Stimulated activated naive CD8-positive, alpha-beta T cell treated with anti-CD3 and anti-CD28 coated beads, Interleukin-15, Interleukin-2, amounts not matched to agents 100 U/mL and 50 U/mL, for 24 hours (primary cell): ENCODE data around the gene VEZF1.
"Not testable (repeated sequence)": the region's sequence is repeated elsewhere in the genome, so short reads cannot be mapped to it uniquely, and the experiment has no call there.

Experiments used
- ATAC-seq: fragments of 150-1000 bp; cut with Tn5 transposase; one replicate; pipeline ENCODE4 v1.10.0; 2021
- DNase-seq: peaks from one replicate; pipeline ENCODE4 v3.0.0; 2021

The VEZF1 gene

DNA sequence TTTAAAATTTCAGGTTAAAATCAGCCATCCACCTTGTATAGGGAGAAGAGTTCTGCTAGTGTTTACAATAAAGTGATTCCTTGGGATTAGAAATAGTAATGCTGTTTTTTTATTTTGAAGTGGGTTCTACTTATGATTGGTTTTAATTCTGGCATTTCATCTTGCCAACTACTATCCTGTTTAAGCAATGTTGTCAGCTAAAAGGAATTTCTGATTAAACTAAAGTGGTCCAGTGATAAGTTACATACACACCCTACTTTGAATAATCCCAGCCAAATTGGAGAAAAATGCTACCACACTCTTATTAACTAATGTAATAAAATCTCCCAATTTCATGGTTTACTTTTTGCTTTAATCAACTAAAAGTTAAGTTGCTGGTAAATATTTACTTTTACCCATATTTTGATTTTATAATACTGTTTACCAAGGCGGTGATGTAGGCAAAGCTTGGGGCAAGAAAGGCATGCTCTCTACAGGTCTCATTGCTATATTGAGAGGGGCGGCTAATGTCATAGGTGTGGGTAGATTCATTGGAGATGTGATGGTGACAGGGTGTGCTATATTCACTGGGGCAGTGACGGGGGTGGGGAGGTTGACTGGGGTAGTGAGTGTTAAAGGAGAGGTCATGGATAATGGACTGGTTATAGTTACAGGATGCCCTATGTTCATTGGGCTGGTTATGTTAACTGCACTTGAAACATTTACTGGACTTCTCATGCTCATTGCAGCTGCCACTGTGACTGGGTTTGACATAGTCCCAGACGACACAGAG, 13.8 kb downstream of the VEZF1 start:
- ATAC-seq, DNase-seq: not testable (repeated sequence)

DNA sequence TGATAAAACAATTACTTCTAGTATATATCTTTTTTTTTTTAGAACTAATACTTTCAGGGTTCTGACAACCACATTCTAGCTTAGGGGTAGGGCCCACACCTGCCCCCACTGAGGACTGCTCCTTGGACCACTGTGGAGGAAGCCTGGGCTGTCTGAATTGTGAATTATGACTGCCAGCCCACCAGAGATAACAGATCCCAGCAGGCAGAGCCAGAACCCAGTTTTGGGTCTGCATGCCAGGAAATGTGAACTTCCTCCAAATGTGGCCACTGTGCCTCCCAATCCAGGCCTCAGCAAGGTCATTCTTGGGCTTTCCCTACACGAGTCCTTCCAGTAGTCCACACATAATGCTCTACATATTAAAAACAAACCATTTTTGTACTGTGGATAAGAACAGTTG, 15.9 kb downstream of the VEZF1 start:
- no peak for DNase-seq
- no peak for ATAC-seq

DNA sequence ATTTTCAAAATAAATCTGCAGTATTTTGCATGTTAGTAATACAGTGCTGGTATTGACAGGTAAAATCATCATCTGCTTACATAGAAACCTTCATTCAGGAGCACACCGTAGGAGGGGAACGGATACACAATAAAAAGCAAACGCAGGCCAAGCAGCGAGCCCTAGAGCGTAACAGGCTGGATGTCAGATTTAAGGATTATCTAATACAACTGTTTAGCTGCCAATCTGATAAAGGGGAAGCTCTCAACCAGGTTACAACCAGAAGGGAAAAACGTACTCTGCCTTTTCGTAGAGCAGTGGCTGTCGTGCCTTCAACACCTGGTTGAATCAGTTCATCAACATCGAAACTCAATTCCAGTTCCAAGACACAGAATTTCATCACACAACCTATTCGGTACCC, 16.5 kb downstream of the VEZF1 start:
- DNase-seq (no peak), ATAC-seq (no peak)

DNA sequence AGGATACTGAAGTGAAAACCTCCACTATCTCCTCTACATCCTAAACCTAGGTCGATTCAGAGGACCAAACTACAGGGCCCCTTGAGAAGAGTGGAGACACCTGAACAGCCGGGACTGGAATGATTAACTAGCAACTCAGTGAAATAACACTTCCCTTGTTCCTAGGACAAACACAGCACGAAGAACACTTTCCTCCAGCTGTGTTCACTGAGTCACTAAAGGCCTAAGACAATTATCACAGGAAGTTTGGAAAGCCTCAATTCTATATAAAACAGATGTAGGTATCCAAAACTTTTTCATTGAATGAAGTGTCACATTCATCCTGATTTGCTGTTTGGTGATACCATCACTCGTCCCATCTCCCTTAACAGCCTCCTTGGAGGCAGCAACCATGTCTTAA, 17.3 kb downstream of the VEZF1 start:
- DNase-seq (no peak), ATAC-seq (no peak)

DNA sequence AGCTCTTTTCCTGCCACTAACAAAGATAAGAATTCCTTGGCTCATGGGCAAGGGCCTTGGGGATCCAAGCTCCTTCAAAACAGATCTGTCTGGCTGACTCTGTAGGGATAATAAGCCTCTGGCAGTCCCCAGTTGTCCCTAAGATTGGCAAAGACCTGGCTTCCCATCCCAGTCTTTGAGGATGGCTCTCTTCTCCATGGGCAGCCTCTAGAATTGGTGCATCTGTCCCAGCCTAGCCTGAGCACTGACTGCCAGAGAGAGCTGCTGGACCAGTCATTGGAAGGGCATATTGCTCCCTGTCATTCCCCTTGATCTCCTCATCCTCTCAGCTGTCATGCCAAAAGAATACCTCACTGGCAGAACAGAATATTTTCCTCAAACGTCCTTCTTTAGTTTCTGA, 19.6 kb downstream of the VEZF1 start:
- DNase-seq (no peak), ATAC-seq (no peak)

DNA sequence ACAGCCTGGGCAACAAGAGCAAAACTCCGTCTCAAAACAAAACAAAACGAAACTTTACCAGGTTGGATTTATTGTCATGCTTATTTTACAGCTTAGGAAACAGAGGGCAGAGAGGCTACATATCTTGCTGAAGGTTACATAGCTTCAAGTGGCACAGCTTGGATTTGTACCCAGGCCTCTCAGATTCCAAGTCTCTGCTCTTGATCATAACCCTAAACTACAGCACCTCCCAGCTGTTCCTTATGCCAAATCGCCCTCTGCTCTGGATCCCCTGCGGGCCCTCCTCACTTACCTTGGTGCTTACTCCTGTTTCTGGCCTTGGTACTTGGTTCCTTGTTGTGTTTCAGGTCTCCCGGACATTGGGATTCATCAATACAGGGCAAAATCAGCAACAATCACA, 21.2 kb downstream of the VEZF1 start:
- ATAC-seq, result no peak
- no peak for DNase-seq

DNA sequence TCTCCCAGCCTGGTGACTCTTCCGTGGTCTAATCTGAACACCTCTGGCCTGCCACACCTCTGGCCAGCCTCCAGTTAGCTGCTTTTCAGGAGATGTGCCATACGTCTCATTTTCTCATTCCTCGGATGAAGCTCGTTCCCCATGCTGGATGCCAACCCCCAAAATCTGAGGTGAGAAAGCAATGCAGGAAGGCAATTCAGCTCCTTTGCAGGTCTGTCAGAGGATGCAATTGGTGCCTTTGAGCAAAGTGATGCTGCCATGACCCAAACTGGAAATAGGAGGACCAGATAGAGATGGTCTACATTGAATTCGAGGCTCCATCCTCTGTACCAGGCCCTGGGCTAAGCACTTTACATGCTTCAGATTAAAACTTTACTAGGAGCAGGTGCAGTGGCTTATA, 21.8 kb downstream of the VEZF1 start:
- DNase-seq (no peak), ATAC-seq (no peak)

DNA sequence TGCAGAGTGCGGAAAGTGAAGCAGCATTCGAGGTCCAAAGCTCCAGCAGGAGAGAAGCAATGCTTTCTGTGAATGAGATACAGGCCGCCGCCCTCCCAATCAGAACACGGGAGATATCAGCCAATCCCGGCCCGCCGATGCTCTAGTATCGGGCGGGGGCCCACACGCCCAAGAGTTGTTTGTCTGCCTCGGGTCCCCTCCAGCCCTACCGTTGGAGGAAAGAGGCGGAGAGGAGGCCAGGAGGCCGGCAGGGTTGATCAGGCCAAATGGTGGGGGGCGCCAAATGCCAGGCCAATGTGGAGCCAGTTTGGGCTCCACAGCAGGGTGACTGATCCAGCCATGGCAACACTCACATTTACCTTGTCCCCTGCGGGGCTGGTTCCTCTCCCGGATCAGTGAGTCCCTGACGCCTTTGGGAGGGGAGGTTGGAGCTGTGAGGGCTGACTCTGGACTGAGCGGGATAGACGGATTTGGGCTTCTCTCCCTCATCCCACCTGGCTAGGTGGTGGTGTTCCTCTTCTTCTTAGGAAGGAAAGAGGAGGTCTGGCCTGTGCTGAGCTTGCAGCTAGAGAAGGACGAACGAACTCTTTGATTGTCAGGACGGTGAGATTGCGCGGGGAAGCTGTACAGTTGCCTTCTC, 22.4 kb downstream of the VEZF1 start:
- ATAC-seq (no peak), DNase-seq (no peak)

DNA sequence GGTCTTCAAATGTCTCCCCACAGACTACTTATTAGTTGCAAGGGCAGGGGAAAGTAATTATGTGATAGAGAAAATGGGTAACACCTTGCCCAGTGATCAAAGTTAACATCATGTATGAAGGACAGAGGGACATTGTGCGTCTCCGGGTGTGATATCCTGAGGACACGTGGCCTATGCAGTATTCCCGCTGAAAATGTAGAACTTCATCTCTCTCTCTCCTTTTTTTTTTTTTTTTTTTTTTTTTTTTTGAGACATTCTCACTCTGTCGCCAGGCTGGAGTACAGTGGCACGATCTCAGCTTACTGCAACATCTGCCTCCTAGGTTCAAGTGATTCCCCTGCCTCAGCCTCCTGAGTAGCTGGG, 24.9 kb downstream of the VEZF1 start:
- DNase-seq (no peak), ATAC-seq (no peak)

DNA sequence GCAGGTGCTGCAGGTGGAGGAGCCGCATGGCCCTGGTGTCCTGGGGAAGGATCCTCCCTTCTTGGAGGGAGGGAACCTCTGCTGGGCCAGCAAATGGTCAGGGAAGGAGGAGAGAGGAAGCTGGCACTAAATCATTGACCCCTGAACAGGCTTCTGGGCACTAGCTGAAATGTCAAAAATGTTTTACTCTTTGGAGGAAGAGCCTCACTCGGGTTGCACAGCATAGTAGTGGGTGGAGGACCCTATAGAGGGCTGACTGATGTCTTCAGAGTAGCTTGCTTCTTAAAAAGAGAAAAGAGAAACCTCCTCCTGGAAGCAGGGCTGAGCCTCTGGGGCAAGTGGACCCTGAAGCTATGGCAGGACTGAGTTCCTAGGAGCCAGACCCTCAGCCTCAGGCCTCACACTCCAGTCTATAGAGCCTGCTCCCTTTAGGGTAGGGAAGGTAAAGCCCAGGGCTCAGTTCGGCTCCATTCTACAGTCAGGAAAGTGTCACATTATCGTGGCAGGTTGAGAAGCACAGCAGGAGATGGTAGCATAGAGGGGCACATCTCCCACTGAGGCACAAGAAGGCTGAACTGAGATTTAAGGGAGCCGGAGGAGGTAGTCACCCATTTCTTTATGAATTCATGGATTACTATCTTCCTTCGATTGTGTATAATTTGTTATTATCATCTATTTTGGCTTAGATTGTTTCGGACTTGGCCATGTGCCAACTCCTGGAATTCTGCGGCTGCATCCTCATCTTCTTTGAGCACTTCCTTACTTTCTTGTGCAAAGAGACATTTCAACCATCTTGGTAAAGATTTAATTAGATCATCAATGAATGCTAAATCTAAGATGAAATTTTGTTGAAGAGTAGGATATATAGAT, 25.5 kb downstream of the VEZF1 start:
- DNase-seq, result no peak

DNA sequence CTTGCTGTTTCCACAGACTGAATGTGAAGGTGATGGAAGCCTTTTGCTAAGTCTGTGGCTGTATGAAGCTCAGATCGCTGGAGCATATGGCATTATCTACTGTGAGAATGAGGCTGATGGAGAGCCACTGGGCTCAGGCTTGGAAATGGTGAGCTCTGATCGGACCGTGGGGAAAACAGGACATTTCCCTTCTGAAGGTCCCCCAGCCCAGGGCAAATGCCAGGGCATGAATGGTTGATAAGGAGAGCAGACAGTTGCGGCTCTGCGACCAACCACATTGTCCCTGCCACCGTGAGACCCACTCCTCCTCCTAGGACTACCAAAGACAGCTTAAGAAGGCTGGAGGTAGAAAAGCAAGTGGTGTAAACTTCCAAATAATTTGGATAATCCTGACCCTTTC, 28.1 kb downstream of the VEZF1 start:
- DNase-seq (no peak), ATAC-seq (no peak)

More for the DNA sequence above, 25.5 kb downstream of the VEZF1 start:
- ATAC-seq, result no peak

DNA sequence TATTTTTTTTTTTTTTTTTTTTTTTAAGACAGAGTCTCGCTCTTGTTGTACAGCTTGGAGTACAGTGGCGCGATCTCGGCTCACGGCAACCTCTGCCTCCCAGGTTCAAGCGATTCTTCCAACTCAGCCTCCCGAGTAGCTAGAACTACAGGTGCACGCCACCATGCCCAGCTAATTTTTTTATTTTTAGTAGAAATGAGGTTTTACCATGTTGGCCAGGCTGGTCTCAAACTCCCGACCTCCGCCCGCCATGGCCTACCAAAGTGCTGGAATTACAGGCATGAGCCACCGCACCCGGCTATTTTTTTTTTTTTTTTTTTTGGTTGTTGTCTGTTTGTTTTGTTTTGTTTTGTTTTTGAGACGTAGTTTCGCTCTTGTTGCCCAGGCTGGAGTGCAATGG, 29.7 kb downstream of the VEZF1 start:
- not testable (repeated sequence) for DNase-seq, ATAC-seq

DNA sequence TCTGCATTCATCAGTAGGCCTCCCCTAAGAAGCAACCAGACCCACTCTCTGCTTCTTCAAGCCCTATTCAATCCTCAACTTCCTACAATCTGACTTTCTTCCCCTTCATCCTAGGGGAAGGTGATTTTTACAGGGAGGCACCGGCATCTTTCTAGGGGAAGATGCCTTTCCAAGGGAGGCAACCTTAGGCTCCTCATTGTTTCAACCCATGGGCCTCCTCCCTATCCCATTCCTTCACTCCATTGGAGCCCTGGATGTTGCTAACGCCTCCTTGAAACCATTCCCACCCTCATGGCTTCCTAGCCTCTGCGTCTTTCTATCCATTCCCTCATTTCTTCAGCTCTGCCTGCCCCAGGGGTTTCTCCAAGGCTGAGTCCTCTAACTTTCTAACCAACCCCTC, 30.2 kb downstream of the VEZF1 start:
- ATAC-seq (no peak), DNase-seq (no peak)

DNA sequence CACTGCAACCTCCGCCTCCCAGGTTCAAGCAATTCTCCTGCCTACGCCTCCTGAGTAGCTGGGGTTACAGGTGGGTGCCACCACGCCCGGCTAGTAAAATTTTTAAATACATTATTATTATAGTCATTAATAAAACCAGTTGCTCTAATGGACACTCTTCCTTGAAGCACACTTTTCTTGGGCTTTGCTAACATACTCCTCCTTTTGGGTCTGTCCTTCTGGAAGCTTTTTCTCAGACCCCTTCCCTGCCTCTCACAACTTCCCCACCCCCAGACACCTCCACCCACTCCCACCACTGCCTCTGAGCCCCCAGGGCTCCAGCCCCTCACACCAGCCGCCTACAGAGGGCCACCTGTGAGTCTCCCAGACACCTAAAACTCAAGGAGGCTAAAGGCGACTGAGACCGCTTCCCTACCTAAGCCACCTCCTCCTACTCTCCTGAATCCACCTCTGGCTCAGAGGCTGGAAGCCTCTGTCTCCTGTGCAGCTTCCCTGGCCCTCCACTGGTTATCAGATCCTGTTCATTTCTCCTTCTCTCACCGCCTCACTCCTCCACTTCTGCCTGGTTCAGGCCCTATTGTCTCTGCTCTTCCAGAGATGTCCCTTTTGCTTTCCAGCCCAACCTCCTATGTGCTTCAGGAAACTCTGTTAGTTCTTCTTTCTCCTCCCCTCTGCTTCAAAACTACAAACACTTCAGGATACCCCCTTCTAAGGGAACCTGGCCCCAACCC, 30.8 kb downstream of the VEZF1 start:
- DNase-seq, result no peak
- no peak for ATAC-seq

DNA sequence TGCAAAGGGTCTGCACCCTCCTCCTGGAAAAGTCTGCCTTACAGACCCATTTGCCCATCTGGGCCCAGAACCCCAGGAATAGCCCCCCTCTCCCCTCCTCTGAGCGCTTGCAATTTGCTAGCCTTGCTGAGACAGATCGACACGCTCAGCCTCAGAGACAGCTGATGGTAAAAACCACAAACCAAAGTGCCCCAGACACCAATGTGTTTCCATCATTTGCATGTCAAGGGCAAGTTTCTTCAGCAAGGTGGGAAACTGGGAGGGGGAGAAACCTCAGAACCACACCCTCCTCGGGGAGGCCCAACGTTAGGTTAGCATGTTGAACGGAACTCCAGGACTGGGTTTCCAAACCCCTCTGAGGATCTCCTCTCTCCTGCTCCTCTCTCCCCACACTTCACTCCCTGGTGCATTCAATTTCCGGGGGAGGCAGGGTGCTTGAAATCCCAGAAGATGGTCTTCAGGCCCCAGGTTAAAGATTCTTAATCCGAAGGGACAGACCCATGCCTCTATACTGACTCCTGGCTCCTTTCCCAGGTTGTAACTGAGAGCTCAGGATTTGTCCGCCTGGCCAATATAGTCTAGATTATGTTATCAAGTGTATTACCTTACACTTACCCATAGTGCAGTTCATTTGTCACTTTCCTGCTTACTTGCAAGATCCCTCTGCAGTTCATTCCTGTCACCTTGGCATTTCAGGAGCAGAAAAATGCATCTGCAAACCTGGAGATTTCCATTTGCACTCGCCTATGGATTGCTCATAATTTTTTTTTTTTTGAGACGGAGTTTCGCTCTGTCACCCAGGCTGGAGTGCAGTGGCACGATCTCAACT, 31.5 kb downstream of the VEZF1 start:
- DNase-seq (peak; percentile 48), ATAC-seq (peak; percentile 77)

DNA sequence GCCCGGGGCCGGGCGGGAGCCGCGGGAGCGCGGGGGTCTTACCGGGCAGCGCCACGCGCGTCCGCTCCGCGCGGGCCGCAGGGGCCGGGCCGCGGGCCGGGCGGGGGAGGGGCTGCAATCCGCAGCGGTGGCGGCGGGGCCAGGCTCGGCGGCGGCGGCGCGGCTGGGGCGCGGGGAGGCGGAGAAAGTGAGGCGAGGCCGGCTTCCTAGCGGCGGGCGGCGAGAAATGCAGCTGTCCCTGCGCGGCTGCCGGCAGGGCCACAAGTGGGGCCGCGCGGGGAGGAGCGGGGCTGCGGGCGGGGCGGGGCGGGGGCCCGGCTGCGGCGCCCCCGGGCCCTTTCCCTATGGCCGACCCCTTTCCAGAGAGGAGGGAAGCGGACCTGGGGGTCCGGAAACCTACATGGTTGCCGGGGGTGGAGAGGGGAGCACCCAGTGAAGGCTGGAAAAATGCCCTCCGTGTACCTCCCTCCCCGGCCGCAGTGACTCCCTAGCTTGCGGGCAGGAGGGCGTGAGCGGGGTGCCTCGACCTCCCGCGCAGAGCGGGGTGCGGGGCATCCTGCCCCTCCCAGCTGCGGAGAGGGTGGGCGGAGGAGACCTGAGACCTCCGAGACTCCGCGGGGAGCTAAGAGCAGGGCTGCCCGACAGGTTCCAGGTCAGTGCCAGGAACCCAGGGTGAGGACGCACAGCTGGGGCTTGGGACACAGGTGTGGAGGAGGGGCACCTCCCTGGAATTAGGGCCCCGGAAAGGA, 32.7 kb downstream of the VEZF1 start, which contains the start of gene CUEDC1:
CUEDC1 (minus strand) TSS at position 230 of the 749 bp plus-strand sequence. CDS start 69,848 bp downstream, outside the sequence.
- DNase-seq (peak; percentile 76), ATAC-seq (peak; percentile 61)

DNA sequence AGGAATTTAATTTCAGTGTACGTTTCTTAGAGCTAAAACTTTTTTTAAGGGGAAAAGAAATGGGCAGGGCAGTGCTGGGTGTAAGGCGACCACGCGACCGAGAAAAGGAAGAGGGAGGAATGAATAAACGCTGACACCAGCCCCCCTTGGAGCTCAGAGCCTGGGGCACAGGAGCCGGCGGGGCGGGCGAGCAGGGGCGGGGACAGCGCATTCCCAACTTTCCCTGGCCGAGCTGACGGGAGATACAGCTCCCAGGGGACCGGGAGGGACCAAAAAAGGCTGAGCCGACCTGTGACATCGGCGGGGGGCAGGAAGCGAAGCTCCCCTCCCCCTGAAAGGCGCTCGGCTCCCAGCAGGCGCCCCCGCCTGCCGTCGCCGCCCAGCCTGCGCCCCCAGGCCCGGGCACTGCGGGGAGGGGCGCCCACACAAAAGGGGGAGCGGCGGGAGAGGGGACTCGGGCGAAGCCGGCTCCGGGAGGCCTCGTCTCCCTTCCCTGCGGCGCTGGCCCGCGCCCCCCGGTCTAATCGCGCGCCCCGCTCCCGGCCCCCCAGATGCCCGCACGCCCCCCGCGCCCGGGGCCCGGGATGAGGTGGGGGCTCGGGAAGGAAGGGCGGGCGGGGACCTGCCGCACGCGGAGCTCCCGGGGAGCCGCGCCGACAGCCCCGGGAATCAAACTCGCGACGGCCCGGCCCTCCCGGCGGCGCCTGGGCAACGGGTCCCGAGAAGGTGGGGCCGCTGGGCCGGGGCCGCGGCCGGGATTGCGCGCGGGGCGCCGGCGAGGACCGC, 33.5 kb downstream of the VEZF1 start:
- DNase-seq (no peak), ATAC-seq (no peak)

DNA sequence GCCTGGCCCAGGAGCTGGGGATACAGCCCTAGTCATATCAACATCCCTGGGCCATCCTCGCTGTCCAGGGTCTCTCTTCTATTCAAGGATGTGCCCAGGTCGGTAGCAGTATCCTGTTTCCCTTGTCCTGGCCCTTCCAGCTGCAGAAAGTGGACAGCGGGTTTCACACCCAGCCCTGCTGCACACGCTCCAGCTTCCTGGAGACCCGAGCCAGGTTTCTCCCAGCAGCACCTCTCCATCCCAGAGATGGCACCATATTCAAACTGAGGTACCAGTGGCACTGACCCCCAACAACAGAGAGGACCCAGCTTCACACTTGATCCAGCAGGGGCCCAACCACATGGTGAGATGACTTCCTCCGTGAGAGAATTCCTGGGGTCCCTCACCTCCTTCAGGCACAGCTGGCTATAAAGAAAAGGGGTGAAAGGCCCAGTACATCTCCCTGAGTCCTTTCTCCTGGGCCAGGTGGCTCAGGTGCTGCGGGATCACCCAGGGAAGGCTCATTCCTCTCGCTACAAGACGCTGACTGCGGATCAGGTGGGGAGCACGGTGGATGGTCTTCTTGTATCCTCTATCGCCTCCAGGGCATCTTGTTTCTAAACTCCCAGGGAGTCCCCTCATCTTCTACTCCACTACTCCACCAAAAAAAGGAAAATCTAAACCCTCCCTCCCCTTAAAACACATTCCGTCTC, 34.2 kb downstream of the VEZF1 start:
- ATAC-seq (no peak), DNase-seq (no peak)

DNA sequence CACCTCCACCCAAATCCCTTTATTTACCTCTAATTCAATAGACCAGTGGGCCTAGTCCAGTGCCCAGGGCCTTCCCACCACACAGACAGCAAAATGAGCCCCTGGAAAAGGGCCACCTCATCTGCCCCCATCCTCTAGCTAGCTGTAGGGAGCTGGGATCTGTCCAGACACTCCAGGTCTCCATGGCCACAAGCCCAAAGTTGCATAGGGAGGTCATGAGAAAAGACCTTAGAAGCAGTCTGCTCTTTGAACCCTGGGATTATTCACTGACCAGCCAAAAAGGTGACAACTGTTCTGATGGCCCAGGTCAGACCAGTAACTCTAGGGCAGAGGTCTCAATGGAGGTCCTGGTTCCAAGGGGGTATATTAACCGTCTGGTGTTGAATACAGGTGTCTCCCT, 34.8 kb downstream of the VEZF1 start:
- DNase-seq (no peak), ATAC-seq (no peak)
